ENCODE measurements around the gene KCTD13.

Gene KCTD13

DNA sequence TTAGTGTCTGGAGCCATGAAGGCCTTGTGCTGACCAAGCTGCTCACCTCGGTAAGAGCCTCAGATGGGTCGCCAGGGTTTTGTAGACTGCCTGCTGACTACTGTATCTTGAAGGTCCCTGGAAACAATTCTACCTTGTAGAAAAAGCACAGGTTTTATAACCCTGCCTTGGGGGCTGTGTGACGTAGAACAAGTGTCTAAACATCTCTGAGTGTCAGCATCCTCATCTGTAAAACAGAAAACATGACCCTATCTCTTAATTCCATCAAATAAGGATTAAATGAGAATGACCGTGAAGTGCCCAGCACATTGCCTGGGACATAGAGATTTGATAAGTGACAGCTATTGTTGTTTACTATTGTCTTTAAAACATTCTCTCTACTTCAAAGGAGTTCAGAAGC lies 42.2 kb upstream of the KCTD13 start (continued):
- no peak for TF ChIP-seq BCL11A (tag by site-specific recombination; IDR thresholded peaks at IDR 0.05; ENCODE audit: low read depth)
- TF ChIP-seq ZNF121 (tag by site-specific recombination; IDR thresholded peaks at IDR 0.05) = no peak
- TF ChIP-seq SETDB1 (IDR thresholded peaks at IDR 0.05; ENCODE audit: insufficient read length, low read length) = no peak
- TF ChIP-seq ZNF292 (tag by site-specific recombination; IDR thresholded peaks at IDR 0.05; ENCODE audit: borderline replicate concordance, low read depth) = no peak
- TF ChIP-seq SCRT2 (tag by site-specific recombination; IDR thresholded peaks at IDR 0.05) = no peak

DNA sequence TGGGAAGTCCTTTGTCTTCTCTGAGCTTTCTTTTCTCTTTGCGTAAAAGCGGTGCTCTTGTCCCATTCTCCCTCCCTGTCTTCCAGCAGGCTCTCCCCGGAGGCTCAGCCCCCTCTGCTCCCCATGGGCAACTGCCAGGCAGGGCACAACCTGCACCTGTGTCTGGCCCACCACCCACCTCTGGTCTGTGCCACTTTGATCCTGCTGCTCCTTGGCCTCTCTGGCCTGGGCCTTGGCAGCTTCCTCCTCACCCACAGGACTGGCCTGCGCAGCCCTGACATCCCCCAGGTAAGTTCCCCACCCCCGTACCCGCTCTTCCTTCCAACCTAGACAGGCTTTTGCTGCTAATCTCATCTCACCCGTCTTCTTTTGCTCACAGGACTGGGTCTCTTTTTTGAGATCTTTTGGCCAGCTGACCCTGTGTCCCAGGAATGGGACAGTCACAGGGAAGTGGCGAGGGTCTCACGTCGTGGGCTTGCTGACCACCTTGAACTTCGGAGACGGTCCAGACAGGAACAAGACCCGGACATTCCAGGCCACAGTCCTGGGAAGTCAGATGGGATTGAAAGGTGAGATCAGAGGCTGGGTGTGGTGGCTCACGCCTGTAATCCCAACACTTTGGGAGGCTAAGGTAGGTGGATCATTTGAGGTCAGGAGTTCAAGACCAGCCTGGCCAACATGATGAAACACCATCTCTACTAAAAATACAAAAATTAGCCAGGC lies 37.2 kb upstream of the KCTD13 start:
- 0 out of 2 replicates have a peak, but pooled peaks cover 3% of the 10 kb centered on the region for H3K4me1 ChIP-seq (ENCODE audit: control insufficient read depth, insufficient read depth, low read length)
- peaks cover 3 to 4% of the 10 kb centered on the region in 2 experiments; a peak in 2 of 3 replicates for H3K36me3 ChIP-seq (ENCODE audit: control insufficient read depth in 2 of 2, insufficient read depth in 1 of 2, low read length in 2 of 2)
- CTCF ChIA-PET = interaction anchor here (0.6 to 1.0 kb wide), 4 partner anchors 10 to 90 kb away, joined by 3 to 8 read pairs (median 4); partner anchors contain the start of gene TAOK2
- TF ChIP-seq KLF1 (tag by site-specific recombination; IDR thresholded peaks at IDR 0.05) = peak; percentile 31; the same call in 1 of the 2 replicates
- TF ChIP-seq, protein P1, sequence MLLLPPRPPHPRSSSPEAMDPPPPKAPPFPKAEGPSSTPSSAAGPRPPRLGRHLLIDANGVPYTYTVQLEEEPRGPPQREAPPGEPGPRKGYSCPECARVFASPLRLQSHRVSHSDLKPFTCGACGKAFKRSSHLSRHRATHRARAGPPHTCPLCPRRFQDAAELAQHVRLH (tag by site-specific recombination; IDR thresholded peaks at IDR 0.05) = no peak
- H3K9me3 ChIP-seq (ENCODE audit: control insufficient read depth, insufficient read depth, low read depth, low read length) = no peaks in the 10 kb centered on the region
- no peak overlapping the region for H3K27ac ChIP-seq (ENCODE audit: extremely low read depth, low read depth, low read length)
- POLR2A ChIA-PET = interaction anchor here (1.4 kb wide), 1 partner anchor 10 kb away, joined by 11 read pairs; the partner anchor contains the start of gene TAOK2
- H3K4me3 ChIP-seq (ENCODE audit: low read depth, low read length) = no peak overlapping the region

DNA sequence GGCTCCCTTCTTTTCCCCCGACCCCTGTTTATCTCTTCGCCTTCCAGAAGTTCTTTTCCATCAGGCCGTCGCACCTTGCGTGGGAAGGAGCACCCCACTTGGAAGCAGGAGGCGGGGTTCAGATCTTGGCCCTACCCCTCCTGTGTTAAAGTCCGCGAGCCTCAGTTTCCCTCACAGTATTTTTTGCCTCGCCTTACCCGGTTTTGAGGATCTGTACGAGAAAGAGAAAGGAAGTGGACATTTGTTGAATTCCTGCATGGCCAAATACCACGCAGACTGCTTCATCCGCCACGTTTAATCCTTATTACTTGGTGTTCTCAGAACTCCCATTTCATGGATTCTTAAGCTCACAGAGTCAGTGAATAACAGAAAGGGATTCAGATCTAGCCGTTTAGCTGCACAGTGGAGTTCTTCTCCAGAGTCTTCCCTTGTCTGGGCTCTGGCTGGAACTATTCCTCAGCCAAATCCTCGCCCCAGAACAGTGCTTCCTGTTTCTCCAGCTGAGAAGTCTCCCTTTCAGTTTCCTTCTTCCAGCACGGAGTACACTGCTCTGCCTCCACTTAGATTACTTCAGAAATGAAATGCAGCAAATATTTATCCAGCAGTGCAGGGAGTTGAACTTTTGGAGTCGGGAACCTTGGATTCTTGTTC lies 36.4 kb upstream of the KCTD13 start:
- Histone ChIP-seq H3K27ac (ENCODE audit: extremely low read depth, low read depth, low read length) (peak overlapping the region; percentile 29; the same call in 1 of the 2 replicates), H3K4me1 (ENCODE audit: control insufficient read depth, insufficient read depth, low read length) (0 out of 2 replicates have a peak, but pooled peaks cover 3% of the 10 kb centered on the region)
- POLR2A ChIA-PET = interaction anchor here (0.7 to 2.5 kb wide), 16 partner anchors 11 to 157 kb away, joined by 3 to 55 read pairs (median 6); partner anchors contain the start of genes ALDOA, CDIPT, HIRIP3 and INO80E

More for the DNA sequence above, 36.4 kb upstream of the KCTD13 start:
- Histone ChIP-seq H3K9me3 (ENCODE audit: control insufficient read depth, insufficient read depth, low read depth, low read length) (no peaks in the 10 kb centered on the region), H3K36me3 (ENCODE audit: control insufficient read depth in 2 of 2, insufficient read depth in 1 of 2, low read length in 2 of 2) (peaks cover 0 to 3% of the 10 kb centered on the region in 2 experiments; a peak in 1 of 3 replicates), H3K4me3 (ENCODE audit: low read depth, low read length) (peak overlapping the region; percentile 57)
- CTCF ChIA-PET = interaction anchor here (0.6 to 3.5 kb wide), 9 partner anchors 10 to 120 kb away, joined by 3 to 16 read pairs (median 7); partner anchors contain the start of gene TAOK2
- TF ChIP-seq, protein P2, sequence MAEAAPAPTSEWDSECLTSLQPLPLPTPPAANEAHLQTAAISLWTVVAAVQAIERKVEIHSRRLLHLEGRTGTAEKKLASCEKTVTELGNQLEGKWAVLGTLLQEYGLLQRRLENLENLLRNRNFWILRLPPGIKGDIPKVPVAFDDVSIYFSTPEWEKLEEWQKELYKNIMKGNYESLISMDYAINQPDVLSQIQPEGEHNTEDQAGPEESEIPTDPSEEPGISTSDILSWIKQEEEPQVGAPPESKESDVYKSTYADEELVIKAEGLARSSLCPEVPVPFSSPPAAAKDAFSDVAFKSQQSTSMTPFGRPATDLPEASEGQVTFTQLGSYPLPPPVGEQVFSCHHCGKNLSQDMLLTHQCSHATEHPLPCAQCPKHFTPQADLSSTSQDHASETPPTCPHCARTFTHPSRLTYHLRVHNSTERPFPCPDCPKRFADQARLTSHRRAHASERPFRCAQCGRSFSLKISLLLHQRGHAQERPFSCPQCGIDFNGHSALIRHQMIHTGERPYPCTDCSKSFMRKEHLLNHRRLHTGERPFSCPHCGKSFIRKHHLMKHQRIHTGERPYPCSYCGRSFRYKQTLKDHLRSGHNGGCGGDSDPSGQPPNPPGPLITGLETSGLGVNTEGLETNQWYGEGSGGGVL (tag by site-specific recombination; IDR thresholded peaks at IDR 0.05) = no peak
- TF ChIP-seq ZBTB20 (tag by site-specific recombination; IDR thresholded peaks at IDR 0.05) (no peak), YY2 (tag by site-specific recombination; IDR thresholded peaks at IDR 0.05) (no peak), ZNF600 (tag by site-specific recombination; IDR thresholded peaks at IDR 0.05) (peak; percentile 78), GLI4 (tag by site-specific recombination; IDR thresholded peaks at IDR 0.05) (no peak), ZNF624 (tag by site-specific recombination; IDR thresholded peaks at IDR 0.05) (no peak), ZBTB17 (tag by site-specific recombination; IDR thresholded peaks at IDR 0.05) (peak; percentile 54)
- TF ChIP-seq, protein P3, sequence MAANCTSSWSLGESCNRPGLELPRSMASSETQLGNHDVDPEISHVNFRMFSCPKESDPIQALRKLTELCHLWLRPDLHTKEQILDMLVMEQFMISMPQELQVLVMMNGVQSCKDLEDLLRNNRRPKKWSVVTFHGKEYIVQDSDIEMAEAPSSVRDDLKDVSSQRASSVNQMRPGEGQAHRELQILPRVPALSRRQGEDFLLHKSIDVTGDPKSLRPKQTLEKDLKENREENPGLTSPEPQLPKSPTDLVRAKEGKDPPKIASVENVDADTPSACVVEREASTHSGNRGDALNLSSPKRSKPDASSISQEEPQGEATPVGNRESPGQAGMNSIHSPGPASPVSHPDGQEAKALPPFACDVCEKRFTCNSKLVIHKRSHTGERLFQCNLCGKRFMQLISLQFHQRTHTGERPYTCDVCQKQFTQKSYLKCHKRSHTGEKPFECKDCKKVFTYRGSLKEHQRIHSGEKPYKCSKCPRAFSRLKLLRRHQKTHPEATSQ (tag by site-specific recombination; IDR thresholded peaks at IDR 0.05) = no peak
